Keratinocyte (primary cell): ENCODE data around the gene EPHA2.

Experiments
- CTCF ChIP-seq, 3 experiments: IDR thresholded peaks in 1 of 3; conservative IDR thresholded peaks in 1 of 3; optimal IDR thresholded peaks in 1 of 3; 2 replicates in 2 of 3; 3 replicates in 1 of 3; pipeline versions ENCODE3 to v1.5.1; 2011; ENCODE audit warnings: low read length in 3 of 3, mild to moderate bottlenecking in 3 of 3, moderate library complexity in 2 of 3, control low read depth in 1 of 3, inconsistent platforms in 1 of 3; ENCODE audit not compliant: insufficient read depth in 2 of 3; ENCODE audit errors: extremely low read depth in 1 of 3
- EZH2 ChIP-seq: IDR thresholded peaks from one replicate; pipeline ENCODE4 v1.6.1; 2012; ENCODE audit warnings: inconsistent platforms, mild to moderate bottlenecking, low read length, moderate library complexity

GRCh38 chr1:16151196-16151994, 4.5 kb downstream of the EPHA2 start:
- TF ChIP-seq CTCF (optimal IDR thresholded peaks at IDR 0.05 in 1 of 3, IDR thresholded peaks at IDR 0.05 in 1 of 3, conservative IDR thresholded peaks at IDR 0.05 in 1 of 3; ENCODE audit: extremely low read depth in 1 of 3, insufficient read depth in 2 of 3, low read length in 3 of 3) (no peak), EZH2 (no peak)
